Measurements from ENCODE around the gene PHF21A. TPM values are rescaled to one million over a fixed set of nuclear protein-coding genes. Genes with fewer than 3 reads are reported as not detected.
"Not testable (repeated sequence)": the region's sequence is repeated elsewhere in the genome, so short reads cannot be mapped to it uniquely, and the experiment has no call there.

PHF21A gene
- polyA plus RNA-seq, 3 donors = 46.6 to 58.0 (median 56.1) TPM

DNA sequence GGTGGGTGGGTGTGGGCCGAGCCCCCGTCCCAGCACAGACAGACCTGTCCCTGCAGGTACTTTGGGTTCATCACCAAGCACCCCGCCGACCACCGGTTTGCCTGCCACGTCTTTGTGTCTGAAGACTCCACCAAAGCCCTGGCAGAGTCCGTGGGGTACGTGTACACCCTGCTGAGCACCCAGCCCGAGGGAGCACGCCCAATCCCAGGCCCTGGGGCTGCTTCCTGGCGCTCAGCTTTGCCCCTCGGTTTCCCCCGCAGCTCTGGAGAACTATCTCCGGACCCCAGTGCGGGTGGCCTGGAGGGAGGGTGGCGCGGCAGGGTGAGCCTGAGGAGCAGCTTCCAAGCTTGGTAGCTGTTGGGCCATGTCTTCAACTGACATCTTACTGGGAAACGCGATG, 216.2 kb downstream of the PHF21A start:
- no peak for DNase-seq

DNA sequence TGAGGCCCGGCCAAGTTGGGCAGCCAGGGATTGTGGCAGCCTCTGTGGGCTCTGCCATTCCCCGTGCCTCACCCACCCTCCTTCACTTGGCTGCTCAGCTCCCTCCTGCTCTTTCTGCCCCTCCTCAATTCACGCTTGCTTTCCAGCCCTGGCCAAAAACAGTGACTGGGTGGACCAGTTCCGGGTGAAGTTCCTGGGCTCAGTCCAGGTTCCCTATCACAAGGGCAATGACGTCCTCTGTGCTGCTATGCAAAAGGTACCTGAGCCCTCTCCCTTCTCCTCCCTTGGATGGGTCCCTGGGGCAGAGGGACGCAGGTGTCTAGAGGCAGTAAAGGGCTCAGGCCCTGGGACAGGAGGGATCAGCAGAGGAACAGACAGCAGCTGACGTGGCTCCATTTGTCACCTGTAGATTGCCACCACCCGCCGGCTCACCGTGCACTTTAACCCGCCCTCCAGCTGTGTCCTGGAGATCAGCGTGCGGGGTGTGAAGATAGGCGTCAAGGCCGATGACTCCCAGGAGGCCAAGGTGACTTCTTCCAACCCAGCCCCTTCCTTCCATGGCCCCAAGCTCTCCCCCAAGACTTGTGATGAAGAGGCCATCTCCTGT, 216.8 kb downstream of the PHF21A start:
- DNase-seq = no peak

DNA sequence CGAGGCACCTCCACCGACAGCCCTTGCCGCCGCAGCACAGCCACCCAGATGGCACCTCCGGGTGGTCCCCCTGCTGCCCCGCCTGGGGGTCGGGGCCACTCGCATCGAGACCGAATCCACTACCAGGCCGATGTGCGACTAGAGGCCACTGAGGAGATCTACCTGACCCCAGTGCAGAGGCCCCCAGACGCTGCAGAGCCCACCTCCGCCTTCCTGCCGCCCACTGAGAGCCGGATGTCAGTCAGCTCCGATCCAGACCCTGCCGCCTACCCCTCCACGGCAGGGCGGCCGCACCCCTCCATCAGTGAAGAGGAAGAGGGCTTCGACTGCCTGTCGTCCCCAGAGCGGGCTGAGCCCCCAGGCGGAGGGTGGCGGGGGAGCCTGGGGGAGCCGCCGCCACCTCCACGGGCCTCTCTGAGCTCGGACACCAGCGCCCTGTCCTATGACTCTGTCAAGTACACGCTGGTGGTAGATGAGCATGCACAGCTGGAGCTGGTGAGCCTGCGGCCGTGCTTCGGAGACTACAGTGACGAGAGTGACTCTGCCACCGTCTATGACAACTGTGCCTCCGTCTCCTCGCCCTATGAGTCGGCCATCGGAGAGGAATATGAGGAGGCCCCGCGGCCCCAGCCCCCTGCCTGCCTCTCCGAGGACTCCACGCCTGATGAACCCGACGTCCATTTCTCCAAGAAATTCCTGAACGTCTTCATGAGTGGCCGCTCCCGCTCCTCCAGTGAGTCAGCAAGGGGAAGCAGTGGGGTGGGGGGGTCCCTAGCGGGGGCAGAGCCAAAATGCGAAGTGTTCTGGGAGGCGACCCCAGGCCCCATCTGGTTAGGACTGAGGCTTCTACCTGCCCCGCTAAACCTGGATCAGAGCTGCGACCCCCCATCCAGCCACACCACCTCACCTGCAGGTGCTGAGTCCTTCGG, 218.5 kb downstream of the PHF21A start:
- DNase-seq = no peak

DNA sequence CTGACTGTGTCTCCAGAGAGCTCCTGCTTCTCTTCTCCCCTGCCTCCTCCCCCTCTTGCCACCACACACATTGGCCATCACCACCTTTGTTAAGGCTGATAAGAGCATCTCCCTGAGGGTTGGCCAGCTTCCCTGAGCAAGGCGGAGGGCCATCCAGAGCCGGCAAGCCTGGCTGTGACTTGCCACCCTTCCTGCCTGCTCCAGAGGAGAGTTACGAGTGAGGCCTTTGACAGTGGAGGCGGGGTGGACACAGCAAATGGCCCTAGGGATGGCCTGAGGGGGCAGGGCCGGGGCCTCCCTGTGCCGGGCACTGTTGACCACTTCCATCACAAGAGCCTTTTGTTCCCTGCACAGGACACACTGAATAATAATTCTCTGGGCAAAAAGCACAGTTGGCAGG, 219.6 kb downstream of the PHF21A start:
- DNase-seq = no peak

DNA sequence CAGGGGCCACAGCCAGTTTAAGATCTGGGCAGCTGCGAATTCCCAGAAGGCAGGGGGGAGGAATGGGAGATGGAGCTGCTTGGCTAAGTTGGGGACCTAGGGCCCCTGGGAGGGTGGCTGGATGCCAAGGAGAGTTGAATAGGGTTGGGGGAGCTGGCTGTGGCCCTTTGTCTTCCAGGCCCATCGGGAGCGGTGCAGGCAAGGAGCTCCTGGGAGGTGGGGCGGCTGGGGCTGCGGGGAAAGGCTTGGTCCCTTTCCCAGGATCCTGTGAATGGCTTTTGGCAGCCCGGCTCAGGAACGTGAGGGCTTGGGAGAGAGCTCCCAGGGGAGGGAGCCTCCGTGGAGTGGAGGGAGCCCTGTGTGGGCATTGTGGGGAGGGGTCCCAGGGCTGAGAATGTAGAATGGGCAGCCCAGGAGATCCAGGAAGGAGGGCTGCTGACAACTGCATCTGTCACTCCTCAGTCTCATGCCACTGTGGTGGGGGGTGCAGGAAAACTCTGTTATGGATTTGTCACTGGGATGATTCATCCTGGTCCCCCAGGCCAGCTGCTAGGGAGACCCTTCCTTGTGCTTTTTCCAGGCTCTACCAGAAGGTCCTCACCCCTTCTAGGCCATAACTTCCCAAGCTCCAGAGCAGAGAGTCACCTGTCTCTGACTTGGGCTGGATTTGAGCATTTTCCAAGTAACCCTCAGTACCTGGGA, 220.2 kb downstream of the PHF21A start:
- no peak for DNase-seq

DNA sequence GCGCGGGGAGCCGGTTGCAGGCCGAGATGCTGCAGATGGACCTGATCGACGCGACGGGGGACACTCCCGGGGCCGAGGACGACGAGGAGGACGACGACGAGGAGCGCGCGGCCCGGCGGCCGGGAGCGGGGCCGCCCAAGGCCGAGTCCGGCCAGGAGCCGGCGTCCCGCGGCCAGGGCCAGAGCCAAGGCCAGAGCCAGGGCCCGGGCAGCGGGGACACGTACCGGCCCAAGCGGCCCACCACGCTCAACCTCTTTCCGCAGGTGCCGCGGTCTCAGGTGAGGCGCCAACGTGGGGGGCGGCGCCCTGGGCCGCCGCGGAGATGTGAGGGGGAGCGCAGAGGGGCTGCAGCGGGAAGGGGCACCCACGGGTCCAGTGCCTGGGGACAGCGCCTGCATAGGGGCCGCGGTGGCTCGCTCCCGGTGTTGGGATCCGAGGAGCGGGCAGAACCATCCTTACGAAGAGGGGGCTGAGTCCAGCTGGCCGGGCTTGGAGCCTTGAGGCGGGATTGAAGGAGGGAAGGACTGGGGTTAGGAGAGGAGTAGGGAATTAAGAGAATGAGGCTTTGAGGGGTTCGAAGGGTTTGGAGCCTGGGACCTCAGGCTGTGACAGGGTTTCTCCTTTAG, 221.0 kb downstream of the PHF21A start:
- DNase-seq = not testable (repeated sequence)

DNA sequence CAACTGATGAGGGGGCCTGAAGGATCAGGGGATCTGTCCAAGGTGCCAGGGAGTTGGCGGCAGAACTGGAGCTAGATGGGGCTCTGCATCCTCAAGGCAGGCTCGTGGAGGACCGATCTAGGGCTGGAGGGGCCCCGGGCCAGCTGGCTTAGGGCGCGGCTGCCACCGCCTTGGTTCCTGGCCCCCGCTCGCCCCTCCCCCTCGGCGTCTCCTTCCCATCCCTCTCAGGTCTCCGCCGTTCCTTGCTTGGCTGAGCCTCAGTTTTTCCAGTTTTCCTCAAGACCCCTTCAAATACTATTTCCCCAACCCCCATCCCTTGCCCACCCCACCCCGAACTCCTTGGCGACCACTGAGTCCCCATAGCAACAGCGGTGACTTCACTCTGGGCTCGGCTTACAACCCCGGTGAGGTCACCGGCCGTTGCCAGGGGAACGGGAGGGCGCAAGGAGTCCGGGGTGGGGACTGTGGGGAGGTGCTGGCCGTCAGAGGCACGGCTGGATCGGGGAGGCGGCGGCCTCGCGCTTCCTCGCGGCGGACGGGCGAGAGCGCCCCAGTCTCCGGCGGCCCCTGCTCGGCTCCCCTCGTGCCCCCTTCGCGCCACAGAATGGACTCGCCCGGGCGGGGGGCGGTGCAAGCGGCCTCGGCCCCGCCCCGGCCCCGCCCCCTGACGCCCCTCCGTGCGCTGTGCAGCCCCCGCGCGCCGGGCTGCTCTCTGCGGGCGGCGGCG, 221.6 kb downstream of the PHF21A start:
- peak; percentile 92 for DNase-seq

DNA sequence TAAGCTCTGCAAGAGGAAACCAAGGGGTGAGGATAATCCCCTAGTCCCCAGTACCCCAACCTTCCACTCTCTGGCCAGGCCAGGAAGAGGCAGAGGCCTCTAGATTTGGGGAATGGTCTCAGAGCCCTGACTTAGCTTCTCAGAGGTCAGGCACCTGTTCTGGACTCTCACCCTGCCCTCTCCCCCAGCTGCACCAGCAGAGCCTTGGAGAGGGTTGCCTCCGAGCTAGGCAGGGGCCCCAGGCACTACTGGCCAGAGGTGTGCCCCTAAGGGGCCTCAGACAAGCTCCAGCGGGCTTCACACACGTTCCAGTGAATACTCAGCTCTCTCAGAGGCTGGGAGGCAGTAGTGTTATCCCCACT, 222.2 kb downstream of the PHF21A start:
- no peak for DNase-seq

DNA sequence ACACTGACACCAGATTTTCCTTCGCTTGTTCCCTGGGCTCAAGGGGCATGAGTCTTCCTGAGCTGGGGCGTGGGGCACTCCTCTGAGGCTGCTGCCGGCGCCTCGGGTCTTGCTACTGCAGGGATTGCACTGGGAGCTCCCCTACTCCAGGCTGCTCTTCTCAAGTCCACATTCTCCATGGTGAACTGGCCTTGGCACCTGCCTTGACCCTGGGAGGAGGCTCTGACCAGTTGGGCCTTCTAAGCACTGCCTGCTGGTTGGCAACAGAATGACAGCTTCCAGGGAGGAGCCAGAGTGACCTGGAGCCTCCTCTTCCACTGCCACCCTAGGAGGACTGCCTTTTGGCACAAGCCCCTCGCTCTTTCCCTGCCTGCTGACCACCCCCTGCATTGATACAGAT, 223.7 kb downstream of the PHF21A start:
- no peak for DNase-seq

DNA sequence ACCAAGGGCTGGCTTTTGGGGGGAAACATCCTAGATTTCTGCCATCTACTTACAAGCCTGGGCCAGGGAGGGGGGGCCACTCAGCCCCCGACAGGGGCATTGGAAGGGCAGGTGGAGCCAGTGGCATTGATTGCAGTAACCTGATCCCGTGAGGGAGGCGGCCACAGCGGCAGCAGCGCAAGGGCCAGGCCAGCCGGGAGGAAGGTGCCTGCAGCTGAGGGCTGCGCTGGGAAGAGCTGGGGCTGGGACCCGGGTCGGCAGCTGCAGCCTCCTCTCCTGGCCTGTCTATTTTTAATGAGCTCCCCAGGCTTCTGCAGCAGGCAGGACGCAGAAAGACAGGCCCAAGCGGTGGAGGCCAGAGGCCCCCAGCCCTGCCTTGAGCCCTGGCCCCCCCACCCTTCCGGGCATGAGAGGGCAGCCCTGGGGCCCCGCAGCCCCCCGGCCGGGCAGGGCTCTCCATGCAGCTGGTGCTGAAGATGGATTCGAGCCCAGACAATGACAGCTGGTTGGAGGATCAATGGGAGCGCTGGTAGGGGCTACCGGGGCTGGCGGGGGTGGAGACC, 224.8 kb downstream of the PHF21A start:
- DNase-seq = peak; percentile 83

DNA sequence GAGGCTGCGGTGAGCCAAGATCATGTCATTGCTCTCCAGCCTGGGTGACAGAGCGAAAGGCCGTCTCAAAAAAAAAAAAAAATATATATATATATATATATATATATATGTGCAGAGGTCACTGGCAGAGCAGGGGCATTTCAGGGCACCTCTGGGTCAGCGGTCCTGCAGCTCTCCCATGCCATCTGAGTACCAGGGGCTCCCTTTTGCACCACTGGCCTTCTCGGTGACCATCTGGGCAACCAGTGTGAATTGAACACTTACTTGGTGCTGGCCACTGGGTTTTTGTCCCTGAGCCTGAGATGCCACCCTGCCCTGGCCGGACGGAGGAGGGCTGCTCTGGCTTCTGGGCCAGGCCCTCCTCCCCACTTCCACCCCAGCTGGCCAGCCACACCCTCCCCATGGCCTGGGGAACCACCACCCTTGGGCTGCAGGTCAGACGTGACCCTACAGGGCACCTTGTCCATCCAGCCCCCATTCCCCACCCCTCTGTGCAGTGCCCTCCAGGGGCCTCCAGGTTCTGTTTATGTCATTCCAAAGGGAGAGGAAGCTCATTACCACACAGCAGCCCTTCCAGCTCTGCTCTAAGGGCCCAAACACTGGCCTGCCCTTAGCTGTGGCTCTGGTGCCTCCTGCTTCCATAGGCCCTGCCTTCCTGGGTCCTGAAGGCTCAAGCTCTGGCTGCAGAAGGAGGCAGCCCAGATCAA, 225.5 kb downstream of the PHF21A start:
- DNase-seq = no peak

DNA sequence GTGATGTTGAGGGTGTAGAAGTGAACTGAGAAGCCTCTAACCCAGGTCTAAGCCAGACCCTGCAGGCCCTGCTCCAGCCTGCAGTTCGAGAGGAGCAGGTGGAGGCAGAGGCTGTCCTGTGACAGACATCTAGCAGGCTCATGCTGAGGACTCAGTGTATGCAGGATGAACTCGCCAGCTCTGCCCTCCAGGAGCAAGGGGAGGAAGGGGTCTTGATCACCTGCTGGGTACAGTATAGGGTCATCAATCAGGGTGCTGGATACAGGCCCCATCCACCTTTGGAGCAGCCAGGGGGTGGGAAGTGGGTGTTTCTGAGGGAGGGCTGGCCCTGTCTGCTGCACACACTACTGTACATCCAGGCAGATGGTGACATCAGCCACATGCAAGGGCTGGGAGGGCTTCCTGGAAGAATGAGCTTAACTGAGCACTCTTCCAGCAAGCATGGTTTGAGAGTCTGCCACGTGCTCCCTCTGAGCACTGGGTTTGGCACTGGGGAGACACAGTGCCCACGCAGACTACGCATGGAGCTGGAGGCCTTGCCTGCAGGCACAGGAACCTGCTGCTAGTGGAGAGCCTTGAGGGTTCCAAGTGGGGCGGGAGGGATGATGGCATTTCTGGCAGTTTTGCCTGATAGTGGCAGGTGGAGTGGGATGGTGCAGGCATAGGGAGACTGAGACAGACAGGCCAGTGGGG, 226.6 kb downstream of the PHF21A start:
- no peak for DNase-seq

DNA sequence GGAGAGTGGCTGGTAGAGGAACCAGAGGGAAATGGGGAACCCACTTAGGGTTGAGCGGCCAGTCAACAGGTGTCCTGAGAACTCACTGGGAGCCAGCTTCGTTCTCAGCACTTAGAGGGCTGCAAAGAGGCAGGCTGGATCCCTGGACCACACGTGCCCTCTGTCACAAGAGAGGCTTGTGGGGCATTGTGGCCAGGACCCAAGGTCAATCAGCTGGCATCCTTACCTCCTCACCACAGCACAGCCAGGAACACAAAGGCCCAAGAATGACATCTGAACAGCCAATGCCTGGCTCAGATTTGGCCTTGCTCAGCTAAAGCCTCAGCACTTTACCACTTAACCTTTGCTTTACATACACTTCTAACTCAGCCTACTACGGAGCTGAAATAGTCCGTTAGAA, 228.4 kb downstream of the PHF21A start:
- no peak for DNase-seq

DNA sequence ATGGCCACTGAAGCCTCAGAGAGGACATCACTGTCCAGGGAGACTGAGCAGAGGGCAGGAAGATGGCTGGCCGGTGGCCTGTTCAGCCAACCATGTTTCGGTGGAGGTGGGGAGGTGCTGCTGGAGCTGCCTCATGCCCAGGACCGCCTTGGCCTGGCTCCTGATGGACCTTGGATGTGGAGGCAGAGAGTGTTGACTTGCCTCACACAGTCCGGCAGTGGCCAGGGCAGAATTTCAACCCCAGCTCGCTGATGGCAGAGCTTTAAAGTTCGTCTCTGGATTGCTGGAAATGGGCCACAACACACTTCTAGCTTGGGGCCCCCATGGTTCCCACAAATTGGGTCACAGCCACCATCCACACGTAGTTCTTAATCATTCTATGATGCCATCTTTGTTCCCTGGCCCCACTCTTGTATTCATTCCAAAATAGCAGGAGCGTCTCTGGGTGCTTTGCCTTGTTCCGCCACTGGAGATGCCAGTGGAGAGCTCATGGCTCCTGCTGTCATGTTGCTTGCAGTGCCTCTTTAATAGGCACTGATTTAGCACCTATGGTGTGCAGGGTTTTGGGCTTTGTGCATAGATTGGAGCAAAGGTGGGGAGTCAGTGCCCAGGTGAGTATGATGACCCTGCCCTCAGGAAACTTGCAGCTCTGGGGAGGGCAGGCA, 230.2 kb downstream of the PHF21A start:
- no peak for DNase-seq

DNA sequence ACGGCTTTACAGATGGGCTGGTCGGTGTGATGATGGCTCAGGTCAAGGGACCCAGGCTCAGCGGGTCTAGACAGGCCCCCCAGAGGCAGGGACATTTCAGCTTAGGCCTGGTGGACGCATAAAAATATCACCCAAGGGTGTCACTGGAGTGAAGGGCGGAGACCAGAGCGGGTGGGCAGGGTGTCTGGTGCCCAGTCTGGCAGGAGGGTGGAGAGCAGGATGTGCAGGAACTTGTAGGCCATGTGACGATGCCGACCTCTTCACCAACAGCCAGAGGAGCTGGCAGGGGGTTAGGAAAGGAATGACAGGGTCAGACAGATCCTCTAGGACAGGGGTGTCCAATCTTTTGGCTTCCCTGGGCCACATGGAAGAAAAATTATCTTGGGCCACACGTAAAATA, 231.3 kb downstream of the PHF21A start:
- DNase-seq = no peak

DNA sequence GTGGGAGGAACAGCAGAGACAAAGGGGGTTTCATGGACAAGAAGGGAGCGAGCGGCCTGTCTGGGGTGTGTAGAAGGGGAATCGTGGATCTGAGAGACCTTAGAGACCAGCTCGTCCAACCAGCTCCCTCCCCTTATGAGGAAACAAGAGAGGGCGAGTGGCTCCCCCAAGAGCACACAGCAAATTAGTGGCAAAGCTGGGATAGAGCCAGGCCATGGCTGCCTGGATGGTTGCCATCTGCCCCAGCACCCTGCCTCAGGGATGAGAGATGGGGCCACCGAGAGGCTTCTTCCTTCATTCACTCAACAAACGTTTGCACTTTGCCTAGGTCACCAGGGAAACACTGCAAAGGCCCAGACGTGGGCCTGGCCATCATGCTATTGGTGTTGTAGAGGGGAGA, 231.7 kb downstream of the PHF21A start:
- DNase-seq = no peak

DNA sequence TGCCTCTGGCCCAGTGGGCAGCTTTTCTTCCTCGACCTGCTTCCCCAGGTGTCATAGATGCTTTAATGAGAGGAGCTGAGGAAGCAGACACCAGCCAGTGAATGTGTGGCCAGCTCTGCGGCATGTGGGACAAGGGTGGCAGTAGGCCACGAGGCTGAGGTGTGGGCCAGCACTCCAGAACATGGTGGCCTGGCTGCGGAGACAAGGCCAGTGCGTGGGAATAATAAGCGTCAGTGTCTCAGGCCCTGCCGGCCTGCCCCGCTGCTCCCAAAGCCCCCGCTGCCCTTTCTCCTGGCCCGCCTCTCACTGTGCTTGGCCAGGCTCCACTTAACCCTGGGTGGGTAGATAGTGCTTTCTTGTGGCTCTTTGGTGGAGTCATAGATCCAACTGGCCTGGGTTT, 233.7 kb downstream of the PHF21A start:
- no peak for DNase-seq

DNA sequence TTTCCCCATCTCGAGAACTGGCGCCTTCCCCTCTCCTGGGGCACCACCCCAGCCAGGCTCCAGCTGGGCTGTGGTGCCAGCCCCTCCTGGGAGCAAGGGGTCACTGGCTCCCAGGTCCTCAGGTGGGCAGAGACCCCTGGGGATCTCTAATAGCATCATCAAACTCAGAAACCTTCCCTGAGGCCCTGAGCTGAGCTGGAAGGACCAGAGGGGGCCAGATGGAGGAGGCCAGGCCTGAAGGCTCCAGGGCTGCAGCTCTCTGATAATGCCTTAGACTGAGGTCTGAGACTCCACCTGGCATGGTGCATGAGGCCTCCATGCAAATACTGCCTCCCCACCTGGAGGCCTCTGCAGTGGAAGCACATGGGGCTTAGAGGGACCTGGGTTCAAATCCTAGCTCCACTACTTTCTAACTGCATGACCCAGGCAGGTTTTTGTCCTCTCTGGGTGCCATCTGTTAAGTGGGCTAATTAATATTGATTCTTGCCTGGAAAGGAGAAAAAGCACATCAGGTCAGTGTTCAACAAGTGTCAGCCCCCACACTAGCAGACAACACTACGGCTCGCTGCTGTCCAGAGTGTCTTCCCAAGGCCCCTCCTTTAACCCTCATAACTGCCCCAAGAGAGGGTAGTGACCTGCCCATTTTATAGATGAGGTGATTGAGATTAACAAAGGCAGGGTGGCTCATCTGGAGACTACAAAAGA, 234.3 kb downstream of the PHF21A start:
- DNase-seq = no peak
